Gastrocnemius medialis (tissue), 4 donors: ENCODE data around the gene L1CAM. TPM values are rescaled to one million over a fixed set of nuclear protein-coding genes. Genes with fewer than 3 reads are reported as not detected.

ENCODE experiments used
- ATAC-seq, 2 donors: fragments of 150-250 bp; one replicate each; pipeline ENCODE4 v1.9.1; 2016
- DNase-seq, 2 donors: peaks; one replicate each; pipeline ENCODE4 v3.0.0-alpha.2; 2019
- H3K27ac ChIP-seq, 4 donors: fragments of 200-600 bp; sonication (generic); 1 replicate in 1 of 4; 2 replicates in 3 of 4; pipeline ENCODE4 v1.5.1; 2016 to 2018; ENCODE audit warnings: mild to moderate bottlenecking in 2 of 4, moderate library complexity in 1 of 4
- H3K27me3 ChIP-seq, 3 donors: fragments of 200-600 bp; sonication (generic) in 2 of 3; 1 replicate in 1 of 3; 2 replicates in 2 of 3; pipeline versions ENCODE4 v1.5.1 to v1.6.0; 2016 to 2019; ENCODE audit warnings: mild to moderate bottlenecking in 1 of 3, moderate library complexity in 1 of 3
- H3K36me3 ChIP-seq, 2 donors: fragments of 200-600 bp; sonication (generic) in 1 of 2; one replicate each; pipeline ENCODE4 v1.5.1; 2017 to 2018
- H3K4me1 ChIP-seq, 2 donors: fragments of 200-600 bp; sonication (generic) in 1 of 2; one replicate each; pipeline ENCODE4 v1.5.1; 2016 to 2017; ENCODE audit warnings: mild to moderate bottlenecking in 2 of 2
- H3K4me3 ChIP-seq, 4 donors: fragments of 200-600 bp; sonication (generic) in 3 of 4; 1 replicate in 1 of 4; 2 replicates in 3 of 4; pipeline ENCODE4 v1.5.1; 2016 to 2019; ENCODE audit warnings: mild to moderate bottlenecking in 2 of 4
- H3K9me3 ChIP-seq, 3 donors: fragments of 200-600 bp; sonication (generic) in 2 of 3; 1 replicate in 1 of 3; 2 replicates in 2 of 3; pipeline ENCODE4 v1.5.1; 2016 to 2019
- CTCF ChIP-seq, 5 experiments: fragments of 450-650 bp in 3 of 5; fragments of 200-600 bp in 2 of 5; sonication (generic) in 2 of 5; IDR thresholded peaks in 4 of 5; conservative IDR thresholded peaks in 1 of 5; 1 replicate in 4 of 5; 2 replicates in 1 of 5; pipeline ENCODE4 v1.5.1; 2016 to 2019; ENCODE audit warnings: antibody characterized with exemption in 5 of 5, mild to moderate bottlenecking in 3 of 5, moderate library complexity in 3 of 5
- POLR2A ChIP-seq, 2 donors: fragments of 450-650 bp; IDR thresholded peaks; one replicate each; pipeline ENCODE4 v1.6.1; 2017; ENCODE audit warnings: antibody characterized with exemption in 2 of 2, mild to moderate bottlenecking in 2 of 2, moderate library complexity in 2 of 2
- in situ Hi-C, 4 donors: fragments of 200-750 bp; cut with MboI; loops; one replicate each; pipeline versions ENCODE4 v1.15.0 to v1.8.0; 2017; ENCODE audit warnings: low sequenced_read_pairs in 4 of 4
- intact Hi-C: fragments of 100-400 bp; cut with DNase I; formaldehyde crosslinking; loops from one replicate; pipeline ENCODE4 v1.15.1; 2023; ENCODE audit warnings: low total_unique reads
- total RNA-seq, 4 donors: library from RNA; depleted of rRNA; stranded (reverse); fragments of >200 nt; gene quantifications; one replicate each; pipeline versions ENCODE4 v1.1.0 to v1.2.3, GENCODE V29; 2016

L1CAM gene
- total RNA-seq, 4 donors from 2014 or later: 0.05 to 0.62 (median 0.48) TPM

- Histone ChIP-seq H3K27ac (no peak overlapping the region), H3K4me3 (no peak overlapping the region), H3K27me3 (peaks cover 0 to 2% (median 1%) of the 10 kb centered on the region in 3 donors), H3K4me1 (no peaks in the 10 kb centered on the region), H3K9me3 (no peaks in the 10 kb centered on the region), H3K36me3 (no peaks in the 10 kb centered on the region)
- in situ Hi-C loops (no loop called here), intact Hi-C loops (no loop called here)
- no peak for TF ChIP-seq POLR2A (IDR thresholded peaks at IDR 0.05)
- no peak for TF ChIP-seq CTCF (IDR thresholded peaks at IDR 0.05 in 4 of 5, conservative IDR thresholded peaks at IDR 0.05 in 1 of 5)
- ATAC-seq: no peak
- no peak for DNase-seq
These were observed 14.5 kb downstream of the L1CAM start for GRCh38 chrX:153871451-153871850.

- no peaks in the 10 kb centered on the region for H3K27me3 ChIP-seq
- in situ Hi-C loops: no loop called here
- H3K4me3 ChIP-seq: no peak overlapping the region
- no peak overlapping the region for H3K27ac ChIP-seq
- ATAC-seq (no peak), DNase-seq (no peak)
- no peak for TF ChIP-seq POLR2A (IDR thresholded peaks at IDR 0.05)
- no peak for TF ChIP-seq CTCF (IDR thresholded peaks at IDR 0.05 in 4 of 5, conservative IDR thresholded peaks at IDR 0.05 in 1 of 5)
- intact Hi-C loops: no loop called here
- H3K4me1 ChIP-seq: no peaks in the 10 kb centered on the region
- no peaks in the 10 kb centered on the region for H3K36me3 ChIP-seq
- no peaks in the 10 kb centered on the region for H3K9me3 ChIP-seq
These were observed 15.1 kb downstream of the L1CAM start for GRCh38 chrX:153870791-153871360.

- H3K27me3 ChIP-seq: no peaks in the 10 kb centered on the region
These were observed 15.7 kb downstream of the L1CAM start for GRCh38 chrX:153870288-153870690.

GRCh38 chrX:153869473-153870287 lies 16.3 kb downstream of the L1CAM start:
- DNase-seq (no peak), ATAC-seq (no peak)
- Histone ChIP-seq H3K4me3 (no peak overlapping the region), H3K4me1 (no peaks in the 10 kb centered on the region), H3K27ac (no peak overlapping the region), H3K27me3 (no peaks in the 10 kb centered on the region), H3K9me3 (no peaks in the 10 kb centered on the region), H3K36me3 (no peaks in the 10 kb centered on the region)
- in situ Hi-C loops (no loop called here), intact Hi-C loops (no loop called here)
- TF ChIP-seq POLR2A (IDR thresholded peaks at IDR 0.05): no peak
- no peak for TF ChIP-seq CTCF (IDR thresholded peaks at IDR 0.05 in 4 of 5, conservative IDR thresholded peaks at IDR 0.05 in 1 of 5)

More at GRCh38 chrX:153870288-153870690, 15.7 kb downstream of the L1CAM start:
- DNase-seq: no peak
- intact Hi-C loops: no loop called here
- Histone ChIP-seq H3K9me3 (no peaks in the 10 kb centered on the region), H3K36me3 (no peaks in the 10 kb centered on the region), H3K4me1 (no peaks in the 10 kb centered on the region), H3K4me3 (no peak overlapping the region), H3K27ac (no peak overlapping the region)
- in situ Hi-C loops: no loop called here
- no peak for TF ChIP-seq CTCF (IDR thresholded peaks at IDR 0.05 in 4 of 5, conservative IDR thresholded peaks at IDR 0.05 in 1 of 5)
- TF ChIP-seq POLR2A (IDR thresholded peaks at IDR 0.05): no peak
- no peak for ATAC-seq
